ENCODE measurements around the gene ANKS1B. TPM values are rescaled to one million over a fixed set of nuclear protein-coding genes. Genes with fewer than 3 reads are reported as not detected.
"Not testable (repeated sequence)": the region's sequence is repeated elsewhere in the genome, so short reads cannot be mapped to it uniquely, and the experiment has no call there.

The ANKS1B gene
- total and polyA plus RNA-seq, 3 experiments from 2014 or later, result 0.39 to 0.60 TPM; not detected in 1

GRCh38 chr12:99259040-99259934 is 725.4 kb downstream of the ANKS1B start:
- ChIA-PET CTCF (no interaction called here), POLR2A (no interaction called here)
- Mint-ChIP-seq H3K4me1 (no peaks in the 10 kb centered on the region), H3K9me3 (peaks cover 0 to 7% (median 0%) of the 10 kb centered on the region in 5 donors), H3K4me3 (no peak overlapping the region), H3K27ac (no peak overlapping the region), H3K36me3 (no peaks in the 10 kb centered on the region), H3K27me3 (no peaks in the 10 kb centered on the region)
- Histone ChIP-seq H3K27ac (ENCODE audit: low read depth, low read length) (no peak overlapping the region), H3K4me3 (ENCODE audit: low read length) (no peak overlapping the region), H3K27me3 (ENCODE audit: insufficient read depth, low read length, poor library complexity, severe bottlenecking) (no peaks in the 10 kb centered on the region), H3K36me3 (ENCODE audit: insufficient read depth, low read length) (no peaks in the 10 kb centered on the region), H3K9me3 (ENCODE audit: low read length) (no peaks in the 10 kb centered on the region), H3K4me1 (ENCODE audit: insufficient read depth, low read length) (no peaks in the 10 kb centered on the region)
- no peak for DNase-seq

DNA sequence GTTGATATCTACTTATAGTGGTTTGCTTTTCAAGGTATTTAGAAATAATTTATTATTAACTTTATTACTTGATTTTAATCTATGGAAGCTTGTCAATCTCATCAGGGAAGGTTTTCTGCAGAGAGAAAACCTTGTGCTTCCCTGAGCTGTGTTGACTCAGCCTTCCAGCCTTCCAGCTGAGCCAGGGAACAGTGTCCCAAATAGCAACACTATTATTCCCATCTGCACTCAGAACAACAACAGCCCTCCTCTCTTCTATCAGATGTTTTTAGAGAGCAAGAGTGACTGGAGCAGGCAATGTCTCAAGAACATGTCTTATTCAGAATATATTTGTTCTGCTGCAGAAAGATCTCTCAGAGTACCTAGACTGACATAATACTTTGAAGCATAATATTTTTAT is 727.1 kb downstream of the ANKS1B start:
- H3K9me3 Mint-ChIP-seq, result peaks cover 0 to 7% (median under 1%) of the 10 kb centered on the region in 5 donors
- H3K27me3 Mint-ChIP-seq, result no peaks in the 10 kb centered on the region
- ChIA-PET CTCF (no interaction called here), POLR2A (no interaction called here)
- H3K36me3 ChIP-seq (ENCODE audit: insufficient read depth, low read length), result no peaks in the 10 kb centered on the region
- DNase-seq, result no peak
- no peaks in the 10 kb centered on the region for H3K4me1 Mint-ChIP-seq
- H3K4me1 ChIP-seq (ENCODE audit: insufficient read depth, low read length), result no peaks in the 10 kb centered on the region
- H3K27ac ChIP-seq (ENCODE audit: low read depth, low read length), result no peak overlapping the region
- H3K36me3 Mint-ChIP-seq, result no peaks in the 10 kb centered on the region
- H3K9me3 ChIP-seq (ENCODE audit: low read length), result no peaks in the 10 kb centered on the region
- H3K4me3 Mint-ChIP-seq, result no peak overlapping the region
- no peak overlapping the region for H3K27ac Mint-ChIP-seq
- H3K4me3 ChIP-seq (ENCODE audit: low read length), result no peak overlapping the region
- no peaks in the 10 kb centered on the region for H3K27me3 ChIP-seq (ENCODE audit: insufficient read depth, low read length, poor library complexity, severe bottlenecking)

DNA sequence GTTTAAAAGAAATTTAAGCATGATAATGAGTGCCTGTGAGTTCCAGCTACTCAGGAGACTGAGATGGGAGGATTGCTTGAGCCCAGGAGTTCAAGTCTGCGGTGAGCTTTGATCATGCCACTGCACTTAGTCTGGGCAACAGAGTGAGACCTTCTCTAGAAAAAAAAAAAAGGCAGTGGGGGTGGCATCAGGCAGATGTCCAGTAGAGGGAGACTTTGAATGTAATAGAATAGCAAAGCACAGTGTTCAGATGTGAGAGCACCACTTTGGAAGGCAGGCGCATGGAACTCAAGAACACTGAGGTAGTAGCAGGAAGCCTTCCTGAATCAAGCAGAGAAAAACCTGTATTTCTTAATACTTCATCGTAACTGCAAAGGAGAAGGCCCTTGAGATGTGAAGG is 731.7 kb downstream of the ANKS1B start:
- Histone ChIP-seq H3K4me1 (ENCODE audit: insufficient read depth, low read length) (no peaks in the 10 kb centered on the region), H3K4me3 (ENCODE audit: low read length) (no peak overlapping the region), H3K27me3 (ENCODE audit: insufficient read depth, low read length, poor library complexity, severe bottlenecking) (no peaks in the 10 kb centered on the region), H3K27ac (ENCODE audit: low read depth, low read length) (no peak overlapping the region), H3K9me3 (ENCODE audit: low read length) (no peaks in the 10 kb centered on the region), H3K36me3 (ENCODE audit: insufficient read depth, low read length) (no peaks in the 10 kb centered on the region)
- Mint-ChIP-seq H3K4me3 (no peak overlapping the region), H3K27ac (no peak overlapping the region), H3K27me3 (no peaks in the 10 kb centered on the region), H3K36me3 (no peaks in the 10 kb centered on the region), H3K9me3 (peaks cover 0 to 16% (median 9%) of the 10 kb centered on the region in 5 donors), H3K4me1 (no peaks in the 10 kb centered on the region)
- no peak for DNase-seq
- ChIA-PET POLR2A (no interaction called here), CTCF (no interaction called here)

GRCh38 chr12:99250091-99250490 is 734.6 kb downstream of the ANKS1B start:
- Mint-ChIP-seq H3K36me3 (no peaks in the 10 kb centered on the region), H3K9me3 (peaks cover 0 to 23% (median 10%) of the 10 kb centered on the region in 5 donors), H3K4me3 (no peak overlapping the region), H3K27me3 (no peaks in the 10 kb centered on the region), H3K27ac (no peak overlapping the region), H3K4me1 (no peaks in the 10 kb centered on the region)
- ChIA-PET CTCF (no interaction called here), POLR2A (no interaction called here)
- Histone ChIP-seq H3K9me3 (ENCODE audit: low read length) (no peaks in the 10 kb centered on the region), H3K4me3 (ENCODE audit: low read length) (no peak overlapping the region), H3K36me3 (ENCODE audit: insufficient read depth, low read length) (no peaks in the 10 kb centered on the region), H3K27me3 (ENCODE audit: insufficient read depth, low read length, poor library complexity, severe bottlenecking) (no peaks in the 10 kb centered on the region), H3K27ac (ENCODE audit: low read depth, low read length) (no peak overlapping the region), H3K4me1 (ENCODE audit: insufficient read depth, low read length) (no peaks in the 10 kb centered on the region)
- no peak for DNase-seq

DNA sequence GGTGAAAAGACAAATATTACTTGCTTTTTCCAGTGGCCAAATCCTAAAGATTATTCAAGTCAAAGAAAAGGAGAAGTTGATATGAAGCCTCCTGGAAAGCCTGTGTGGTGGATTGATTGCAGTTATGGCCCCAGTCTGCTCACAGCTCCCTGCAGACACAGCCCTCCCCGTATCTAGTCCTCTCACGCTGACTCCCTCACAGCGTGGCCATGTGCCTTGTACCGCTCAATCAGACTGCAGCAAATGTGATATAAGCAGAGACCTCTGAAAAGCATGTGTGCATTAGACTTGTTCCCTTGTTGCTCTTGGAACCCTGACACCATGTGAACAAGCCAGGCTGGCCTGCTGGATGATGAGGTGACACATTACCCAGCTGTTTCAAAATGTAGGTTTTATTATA is 735.2 kb downstream of the ANKS1B start:
- Mint-ChIP-seq H3K27me3 (no peaks in the 10 kb centered on the region), H3K36me3 (no peaks in the 10 kb centered on the region), H3K27ac (no peak overlapping the region), H3K4me3 (no peak overlapping the region), H3K4me1 (no peaks in the 10 kb centered on the region), H3K9me3 (peaks cover 0 to 23% (median 10%) of the 10 kb centered on the region in 5 donors)
- Histone ChIP-seq H3K27me3 (ENCODE audit: insufficient read depth, low read length, poor library complexity, severe bottlenecking) (no peaks in the 10 kb centered on the region), H3K27ac (ENCODE audit: low read depth, low read length) (no peak overlapping the region), H3K9me3 (ENCODE audit: low read length) (no peaks in the 10 kb centered on the region), H3K36me3 (ENCODE audit: insufficient read depth, low read length) (no peaks in the 10 kb centered on the region), H3K4me1 (ENCODE audit: insufficient read depth, low read length) (no peaks in the 10 kb centered on the region), H3K4me3 (ENCODE audit: low read length) (no peak overlapping the region)
- POLR2A ChIA-PET, result no interaction called here
- DNase-seq, result no peak
- CTCF ChIA-PET, result no interaction called here

DNA sequence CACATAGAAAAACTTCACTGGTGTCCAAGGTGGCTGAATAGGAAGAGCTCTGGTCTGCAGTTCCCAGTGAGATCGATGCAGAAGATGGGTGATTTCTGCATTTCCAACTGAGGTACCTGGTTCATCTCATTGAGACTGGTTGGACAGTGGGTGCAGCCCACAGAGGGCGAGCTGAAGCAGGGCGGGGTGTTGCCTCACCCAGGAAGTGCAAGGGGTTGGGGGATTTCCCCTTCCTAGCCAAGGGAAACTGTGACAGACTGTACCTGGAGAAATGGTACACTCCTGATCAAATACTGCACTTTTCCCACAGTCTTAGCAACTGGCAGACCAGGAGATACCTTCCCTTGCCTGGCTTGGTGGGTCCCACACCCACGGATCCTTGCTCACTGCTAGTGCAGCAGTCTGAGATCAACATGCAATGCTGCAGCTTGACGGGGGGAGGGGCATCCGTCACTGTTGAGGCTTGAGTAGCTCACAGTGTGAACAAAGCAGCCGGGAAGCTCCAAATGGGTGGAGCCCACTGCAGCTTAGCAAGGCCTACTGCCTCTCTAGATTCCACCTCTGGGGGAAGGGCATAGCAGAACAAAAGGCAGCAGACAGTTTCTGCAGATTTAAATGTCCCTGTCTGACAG is 746.7 kb downstream of the ANKS1B start:
- POLR2A ChIA-PET; CTCF ChIA-PET; H3K4me3 ChIP-seq (ENCODE audit: low read length); H3K27ac ChIP-seq (ENCODE audit: low read depth, low read length); DNase-seq; H3K4me1 Mint-ChIP-seq; H3K4me1 ChIP-seq (ENCODE audit: insufficient read depth, low read length); H3K27me3 ChIP-seq (ENCODE audit: insufficient read depth, low read length, poor library complexity, severe bottlenecking); H3K9me3 ChIP-seq (ENCODE audit: low read length); H3K27me3 Mint-ChIP-seq; H3K36me3 Mint-ChIP-seq; H3K36me3 ChIP-seq (ENCODE audit: insufficient read depth, low read length): not testable (repeated sequence)
- Mint-ChIP-seq H3K4me3 (peak overlapping the region in 1 of 7 donors; percentile 55), H3K9me3 (peaks cover 1 to 14% (median 9%) of the 10 kb centered on the region in 5 donors), H3K27ac (peak overlapping the region in 1 of 8 donors; percentile 63)

DNA sequence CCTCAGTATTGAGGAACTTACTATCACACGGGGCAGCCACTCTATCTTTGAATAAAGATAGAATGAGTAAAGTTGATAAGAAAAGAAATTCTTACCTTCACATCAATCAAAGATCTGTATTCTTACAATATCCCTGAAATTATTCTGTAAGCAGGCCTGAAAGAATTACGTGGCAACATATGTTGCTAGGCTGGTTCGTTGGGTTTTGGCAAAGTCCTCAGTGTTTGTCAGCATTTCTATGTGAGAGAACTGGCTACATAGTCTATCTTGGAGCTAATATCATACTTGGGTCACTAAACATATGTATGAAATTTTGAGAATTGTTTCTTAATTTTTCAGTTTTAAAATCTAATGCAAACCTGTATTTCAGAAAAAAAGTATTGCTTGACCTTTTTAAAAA is 749.4 kb downstream of the ANKS1B start:
- H3K9me3 ChIP-seq (ENCODE audit: low read length), result no peaks in the 10 kb centered on the region
- Mint-ChIP-seq H3K4me1 (no peaks in the 10 kb centered on the region), H3K27ac (no peak overlapping the region), H3K4me3 (no peak overlapping the region), H3K36me3 (no peaks in the 10 kb centered on the region), H3K27me3 (no peaks in the 10 kb centered on the region), H3K9me3 (peaks cover 0 to 10% (median 2%) of the 10 kb centered on the region in 5 donors)
- POLR2A ChIA-PET, result no interaction called here
- CTCF ChIA-PET, result no interaction called here
- H3K27ac ChIP-seq (ENCODE audit: low read depth, low read length), result no peak overlapping the region
- no peaks in the 10 kb centered on the region for H3K36me3 ChIP-seq (ENCODE audit: insufficient read depth, low read length)
- no peaks in the 10 kb centered on the region for H3K4me1 ChIP-seq (ENCODE audit: insufficient read depth, low read length)
- no peak for DNase-seq
- H3K27me3 ChIP-seq (ENCODE audit: insufficient read depth, low read length, poor library complexity, severe bottlenecking), result no peaks in the 10 kb centered on the region
- no peak overlapping the region for H3K4me3 ChIP-seq (ENCODE audit: low read length)

DNA sequence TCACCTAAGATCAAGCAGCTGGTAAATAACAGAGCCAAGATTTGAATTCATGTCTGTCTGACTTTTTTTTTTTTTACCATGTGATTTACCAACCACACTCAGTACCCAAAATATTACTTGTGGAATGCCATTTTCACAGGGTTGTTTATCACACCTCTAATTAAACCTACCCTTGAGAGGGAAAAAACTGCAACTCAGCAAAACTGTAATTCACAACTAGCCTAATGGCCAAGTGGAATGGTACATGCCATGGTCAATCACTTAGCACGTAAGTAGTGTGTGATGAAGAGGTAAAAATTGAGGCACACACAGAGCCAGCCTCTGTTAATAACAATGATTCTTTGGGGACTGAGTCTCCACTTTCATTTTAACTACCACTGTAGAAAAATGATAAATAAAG is 750.0 kb downstream of the ANKS1B start:
- H3K27me3 Mint-ChIP-seq, result no peaks in the 10 kb centered on the region
- no peaks in the 10 kb centered on the region for H3K36me3 Mint-ChIP-seq
- no peak for DNase-seq
- H3K36me3 ChIP-seq (ENCODE audit: insufficient read depth, low read length), result no peaks in the 10 kb centered on the region
- CTCF ChIA-PET, result no interaction called here
- H3K27ac ChIP-seq (ENCODE audit: low read depth, low read length), result no peak overlapping the region
- no peak overlapping the region for H3K27ac Mint-ChIP-seq
- H3K4me1 Mint-ChIP-seq, result no peaks in the 10 kb centered on the region
- no peaks in the 10 kb centered on the region for H3K27me3 ChIP-seq (ENCODE audit: insufficient read depth, low read length, poor library complexity, severe bottlenecking)
- H3K4me3 Mint-ChIP-seq, result no peak overlapping the region
- H3K4me3 ChIP-seq (ENCODE audit: low read length), result no peak overlapping the region
- no peaks in the 10 kb centered on the region for H3K9me3 ChIP-seq (ENCODE audit: low read length)
- peaks cover 0 to 11% (median 2%) of the 10 kb centered on the region in 5 donors for H3K9me3 Mint-ChIP-seq
- POLR2A ChIA-PET, result no interaction called here
- H3K4me1 ChIP-seq (ENCODE audit: insufficient read depth, low read length), result no peaks in the 10 kb centered on the region
